Caco-2 (cell line): ENCODE data around the gene ZC3H18. TPM values are rescaled to one million over a fixed set of nuclear protein-coding genes. Genes with fewer than 3 reads are reported as not detected.
A peak's percentile ranks its signal among the peaks of the same experiment; 100 is the strongest.

Source experiments
- BruUV-seq: library from RNA; stranded (reverse); fragments of 400-500 nt; replicated peaks from 2 replicates; lab custom pipeline; 2021; lab: Mats Ljungman, UMichigan
- CTCF ChIA-PET: fragments of 300-600 bp; sonication (Branson Sonifier 250); formaldehyde crosslinking; loops from one replicate; lab custom pipeline; 2022; ENCODE audit warnings: antibody characterized with exemption; lab: Charles Lee
- POLR2A ChIA-PET: fragments of 300-600 bp; sonication (Branson Sonifier 250); formaldehyde crosslinking; loops from one replicate; lab custom pipeline; 2022; ENCODE audit warnings: antibody characterized with exemption; lab: Charles Lee
- DNase-seq, 2 experiments: peaks; one replicate each; pipeline versions ENCODE4 v3.0.0 to v3.0.0-alpha.2; 2020 to 2022
- H3K27me3 ChIP-seq: replicated peaks from 2 replicates; pipeline ENCODE4 v1.6.0; 2011; ENCODE audit warnings: low read length; ENCODE audit not compliant: control insufficient read depth, insufficient read depth
- H3K36me3 ChIP-seq: 2 replicates; pipeline ENCODE4 v1.5.1; 2011; ENCODE audit warnings: low read length; ENCODE audit not compliant: control insufficient read depth, insufficient read depth
- H3K4me1 ChIP-seq: fragments of 250-450 bp; sonication (Bioruptor Pico); 2 replicates; pipeline ENCODE4 v1.5.1; 2020; ENCODE audit warnings: mild to moderate bottlenecking
- H3K4me3 ChIP-seq: 2 replicates; pipeline ENCODE4 v1.5.1; 2011; ENCODE audit warnings: low read depth, mild to moderate bottlenecking, control low read depth, low read length
- H3K9me3 ChIP-seq: fragments of 250-450 bp; sonication (Bioruptor Pico); 2 replicates; pipeline ENCODE4 v1.5.1; 2020; ENCODE audit warnings: mild to moderate bottlenecking, moderate library complexity
- H3K27ac Mint-ChIP-seq: one replicate; pipeline ENCODE4 v1.8.0; 2022; ENCODE audit warnings: mixed read lengths; ENCODE audit not compliant: unreplicated experiment
- H3K27me3 Mint-ChIP-seq: one replicate; pipeline ENCODE4 v1.8.0; 2022; ENCODE audit warnings: mixed read lengths; ENCODE audit not compliant: insufficient read depth, unreplicated experiment
- H3K36me3 Mint-ChIP-seq: one replicate; pipeline ENCODE4 v1.8.0; 2022; ENCODE audit warnings: mild to moderate bottlenecking, mixed read lengths; ENCODE audit not compliant: insufficient read depth, unreplicated experiment
- H3K4me1 Mint-ChIP-seq: one replicate; pipeline ENCODE4 v1.8.0; 2022; ENCODE audit warnings: low read depth, mixed read lengths; ENCODE audit not compliant: unreplicated experiment
- H3K4me3 Mint-ChIP-seq: one replicate; pipeline ENCODE4 v1.8.0; 2022; ENCODE audit warnings: mild to moderate bottlenecking, moderate library complexity, mixed read lengths; ENCODE audit not compliant: unreplicated experiment
- H3K9me3 Mint-ChIP-seq: one replicate; pipeline ENCODE4 v1.8.0; 2022; ENCODE audit warnings: mixed read lengths; ENCODE audit not compliant: unreplicated experiment
- CTCF ChIP-seq, 2 experiments: fragments of 200-600 bp in 1 of 2; IDR thresholded peaks; 1 replicate in 1 of 2; 2 replicates in 1 of 2; pipeline versions ENCODE4 v1.5.1 to v1.8.0; 2011 to 2022; ENCODE audit warnings: antibody characterized with exemption in 1 of 2, control low read depth in 1 of 2, inconsistent platforms in 1 of 2, low read depth in 1 of 2, low read length in 1 of 2, mild to moderate bottlenecking in 1 of 2, moderate library complexity in 1 of 2; ENCODE audit not compliant: insufficient read depth in 1 of 2, severe bottlenecking in 1 of 2, unreplicated experiment in 1 of 2
- intact Hi-C: fragments of 100-400 bp; cut with micrococcal nuclease; formaldehyde crosslinking; loops from one replicate; pipeline ENCODE4 v1.10.0; 2022; ENCODE audit not compliant: unreplicated experiment
- total RNA-seq: library from RNA; stranded (reverse); gene quantifications from 2 replicates; pipeline ENCODE4 v1.2.3, GENCODE V29; 2022

Gene ZC3H18
- total RNA-seq, 1 experiment from 2014 or later: 82.0 TPM

DNA sequence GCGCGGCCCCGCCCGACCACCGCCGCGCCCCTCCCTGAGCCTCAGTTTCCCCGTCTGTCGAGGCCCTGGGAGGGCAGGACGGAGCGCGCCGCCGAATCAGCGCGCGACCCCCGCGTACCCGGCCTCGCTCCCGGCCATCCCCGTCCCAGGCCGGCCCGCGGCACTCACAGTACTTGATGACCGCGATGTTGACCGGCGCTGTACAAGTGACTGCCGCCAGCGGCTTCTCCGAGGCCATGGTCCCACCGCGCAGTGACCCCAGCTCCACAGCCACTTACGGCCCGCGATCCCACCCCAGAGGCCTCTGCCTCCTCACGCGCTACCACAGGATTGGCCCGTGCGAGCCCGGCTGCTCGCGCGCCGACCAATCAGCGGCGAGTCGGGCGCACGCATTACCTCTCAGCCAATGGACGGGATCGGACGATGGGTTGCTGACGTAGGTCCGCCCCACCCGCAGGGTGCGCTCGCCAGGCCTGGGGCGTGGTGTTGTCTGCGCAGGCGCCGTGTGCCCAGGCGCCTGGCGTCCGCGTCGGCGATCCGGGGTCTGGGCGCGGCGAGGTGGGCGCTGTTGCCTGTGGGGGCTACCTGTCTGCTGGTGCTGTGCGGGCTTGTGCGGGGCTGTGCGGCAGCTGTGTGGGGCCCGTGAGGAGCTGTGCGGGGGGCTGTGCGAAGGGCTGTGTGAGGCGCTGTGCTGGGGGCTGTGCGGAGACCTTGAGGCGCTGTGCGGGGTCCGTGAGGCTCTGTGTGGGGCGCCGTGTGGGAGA, 92.8 kb downstream of the ZC3H18 start, which contains the start of gene MVD:
Gene MVD (minus strand): TSS at position 249 of the 764 bp plus-strand sequence. CDS start 11 bp downstream, at position 238.
- peaks cover 11% of the 10 kb centered on the region for H3K4me1 ChIP-seq
- no peaks in the 10 kb centered on the region for H3K9me3 ChIP-seq
- Mint-ChIP-seq H3K27ac (peak within 1 kb of the TSS; percentile 88), H3K4me1 (peaks cover 5% of the 10 kb centered on the region), H3K27me3 (no peaks in the 10 kb centered on the region), H3K4me3 (peak within 1 kb of the TSS; percentile 94), H3K9me3 (no peaks in the 10 kb centered on the region), H3K36me3 (peaks cover 18% of the 10 kb centered on the region)
- ChIA-PET CTCF (interaction anchor here (0.5 to 1.4 kb wide), 5 partner anchors 9 to 93 kb away, joined by 3 to 13 read pairs (median 4); partner anchors contain the start of gene ZC3H18), POLR2A (interaction anchor here (0.5 to 1.0 kb wide), 4 partner anchors 14 to 1211 kb away, joined by 3 to 6 read pairs (median 5); no protein-coding TSS in a partner anchor)
- no peaks in the 10 kb centered on the region for H3K27me3 ChIP-seq
- no TSS peak for BruUV-seq
- H3K36me3 ChIP-seq: no peaks in the 10 kb centered on the region; the same call in 1 of the 2 replicates
- intact Hi-C loops: loop anchor here (1.0 to 5.0 kb wide), 3 partner anchors 12 to 44 kb away; partner anchors contain the start of genes CTU2, CYBA, RNF166 and SNAI3
- peak within 1 kb of the TSS; percentile 84 for H3K4me3 ChIP-seq
- peak; percentile 99 for DNase-seq
- TF ChIP-seq CTCF (IDR thresholded peaks at IDR 0.05; ENCODE audit: insufficient read depth in 1 of 2, low read depth in 1 of 2, low read length in 1 of 2, severe bottlenecking in 1 of 2, unreplicated experiment in 1 of 2): peak in 1 of 2 experiments; percentile 18

DNA sequence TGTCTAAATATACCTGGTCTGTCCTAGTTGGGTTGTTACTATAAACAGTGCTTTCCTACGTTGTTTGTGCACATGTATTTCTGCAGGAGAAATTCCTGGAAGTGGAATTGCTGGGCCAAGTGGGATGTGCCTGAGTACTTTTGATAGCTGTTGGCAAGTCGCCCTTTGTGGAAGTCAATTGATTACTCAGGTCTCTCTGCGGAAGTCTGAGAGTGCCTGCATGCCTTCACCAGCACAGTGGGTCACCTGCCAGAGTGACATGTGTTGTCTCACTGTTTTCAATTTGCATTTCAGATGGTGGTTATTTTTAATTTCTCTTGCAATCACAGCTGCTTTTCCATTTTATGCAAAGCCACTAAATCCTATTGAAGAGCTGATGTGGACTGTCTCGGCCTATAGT, 94.9 kb downstream of the ZC3H18 start:
- Mint-ChIP-seq H3K27me3 (no peaks in the 10 kb centered on the region), H3K36me3 (peaks cover 29% of the 10 kb centered on the region), H3K4me3 (peak overlapping the region; percentile 13), H3K9me3 (no peaks in the 10 kb centered on the region), H3K27ac (no peak overlapping the region), H3K4me1 (peaks cover 5% of the 10 kb centered on the region)
- ChIA-PET POLR2A (no interaction called here), CTCF (interaction anchor here (0.6 kb wide), 1 partner anchor 130 kb away, joined by 3 read pairs; no protein-coding TSS in a partner anchor)
- Histone ChIP-seq H3K4me3 (no peak overlapping the region), H3K36me3 (no peaks in the 10 kb centered on the region; the same call in 1 of the 2 replicates), H3K9me3 (no peaks in the 10 kb centered on the region), H3K4me1 (peaks cover 8% of the 10 kb centered on the region), H3K27me3 (no peaks in the 10 kb centered on the region)
- no peak for DNase-seq
- intact Hi-C loops: no loop called here
- TF ChIP-seq CTCF (IDR thresholded peaks at IDR 0.05; ENCODE audit: insufficient read depth in 1 of 2, low read depth in 1 of 2, low read length in 1 of 2, severe bottlenecking in 1 of 2, unreplicated experiment in 1 of 2): no peak
- BruUV-seq: no TSS peak

DNA sequence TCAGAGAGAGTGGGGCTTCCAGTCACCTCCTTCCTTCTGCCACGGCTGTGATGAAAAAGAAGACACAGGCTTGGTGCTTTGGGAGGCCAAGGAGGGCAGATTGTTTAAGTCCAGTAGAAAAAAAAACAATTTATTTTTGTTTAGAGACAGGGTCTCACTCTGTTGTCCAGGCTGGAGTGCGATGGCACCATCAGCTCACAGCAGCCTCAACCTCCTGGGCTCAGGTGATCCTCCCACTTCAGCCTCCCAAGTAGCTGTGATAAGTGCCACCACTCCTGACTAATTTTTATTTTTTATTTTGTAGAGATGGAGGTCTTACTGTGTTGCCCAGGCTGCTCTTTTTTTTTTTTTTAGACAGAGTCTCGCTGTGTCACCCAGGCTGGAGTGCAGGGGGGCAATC, 95.4 kb downstream of the ZC3H18 start:
- Mint-ChIP-seq H3K4me3 (no peak overlapping the region), H3K27me3 (no peaks in the 10 kb centered on the region), H3K27ac (no peak overlapping the region), H3K36me3 (peaks cover 29% of the 10 kb centered on the region), H3K9me3 (no peaks in the 10 kb centered on the region), H3K4me1 (peaks cover 5% of the 10 kb centered on the region)
- no peaks in the 10 kb centered on the region for H3K9me3 ChIP-seq
- no peaks in the 10 kb centered on the region; the same call in 1 of the 2 replicates for H3K36me3 ChIP-seq
- POLR2A ChIA-PET: no interaction called here
- intact Hi-C loops: no loop called here
- BruUV-seq: no TSS peak
- DNase-seq: no peak
- no peaks in the 10 kb centered on the region for H3K27me3 ChIP-seq
- TF ChIP-seq CTCF (IDR thresholded peaks at IDR 0.05; ENCODE audit: insufficient read depth in 1 of 2, low read depth in 1 of 2, low read length in 1 of 2, severe bottlenecking in 1 of 2, unreplicated experiment in 1 of 2): no peak
- H3K4me1 ChIP-seq: peaks cover 5% of the 10 kb centered on the region; the same call in 1 of the 2 replicates
- CTCF ChIA-PET: no interaction called here
- no peak overlapping the region for H3K4me3 ChIP-seq
